Peyer's patch (tissue), 4 donors: Measurements from ENCODE around the gene TAB3.

Experiments used
- CTCF ChIP-seq, 6 experiments: fragments of 450-650 bp in 4 of 6; fragments of 200-600 bp in 2 of 6; sonication (generic) in 1 of 6; IDR thresholded peaks; one replicate each; pipeline ENCODE4 v1.5.1; 2017 to 2019; ENCODE audit warnings: antibody characterized with exemption in 6 of 6, mild to moderate bottlenecking in 3 of 6, moderate library complexity in 1 of 6
- POLR2A ChIP-seq, 2 donors: fragments of 450-650 bp; IDR thresholded peaks; one replicate each; pipeline ENCODE4 v1.5.1; 2017; ENCODE audit warnings: antibody characterized with exemption in 2 of 2, mild to moderate bottlenecking in 2 of 2, moderate library complexity in 2 of 2

- TF ChIP-seq CTCF (IDR thresholded peaks at IDR 0.05): peak in 3 of 6 experiments; percentile 42 to 57 (median 49)
- no peak for TF ChIP-seq POLR2A (IDR thresholded peaks at IDR 0.05)
Observed at GRCh38 chrX:30935985-30936384, 46.9 kb upstream of the TAB3 start.
